Measurements from ENCODE around the gene MAP1LC3C.

The MAP1LC3C gene

GRCh38 chr1:242019018-242019417 is 20.1 kb upstream of the MAP1LC3C start:
- no peak for DNase-seq (ENCODE audit: extremely low read depth, low read depth)
- no peak for TF ChIP-seq CTCF (IDR thresholded peaks at IDR 0.05; ENCODE audit: low read depth, low read length, missing control alignments)
- no peak overlapping the region for H3K4me3 ChIP-seq (replicated peaks; ENCODE audit: low read depth, low read length)

GRCh38 chr1:242017580-242018233 is 18.8 kb upstream of the MAP1LC3C start:
- no peak overlapping the region for H3K4me3 ChIP-seq (replicated peaks; ENCODE audit: low read depth, low read length)
- DNase-seq (ENCODE audit: extremely low read depth, low read depth): peak; percentile 27
- TF ChIP-seq CTCF (IDR thresholded peaks at IDR 0.05; ENCODE audit: low read depth, low read length, missing control alignments): peak; percentile 71

- H3K4me3 ChIP-seq (replicated peaks; ENCODE audit: low read depth, low read length): no peak overlapping the region
- DNase-seq (ENCODE audit: extremely low read depth, low read depth): no peak
- TF ChIP-seq CTCF (IDR thresholded peaks at IDR 0.05; ENCODE audit: low read depth, low read length, missing control alignments): no peak
Measured at GRCh38 chr1:242016479-242016878, 17.6 kb upstream of the MAP1LC3C start.

GRCh38 chr1:242011894-242012660 is 13.2 kb upstream of the MAP1LC3C start:
- TF ChIP-seq CTCF (IDR thresholded peaks at IDR 0.05; ENCODE audit: low read depth, low read length, missing control alignments): no peak
- DNase-seq (ENCODE audit: extremely low read depth, low read depth): no peak
- H3K4me3 ChIP-seq (replicated peaks; ENCODE audit: low read depth, low read length): no peak overlapping the region

GRCh38 chr1:242008826-242009495 is 10.1 kb upstream of the MAP1LC3C start:
- no peak for TF ChIP-seq CTCF (IDR thresholded peaks at IDR 0.05; ENCODE audit: low read depth, low read length, missing control alignments)

GRCh38 chr1:242006976-242007375 is 8.1 kb upstream of the MAP1LC3C start:
- no peak overlapping the region for H3K4me3 ChIP-seq (replicated peaks; ENCODE audit: low read depth, low read length)
- no peak for TF ChIP-seq CTCF (IDR thresholded peaks at IDR 0.05; ENCODE audit: low read depth, low read length, missing control alignments)
- DNase-seq (ENCODE audit: extremely low read depth, low read depth): no peak

More at GRCh38 chr1:242008826-242009495, 10.1 kb upstream of the MAP1LC3C start:
- H3K4me3 ChIP-seq (replicated peaks; ENCODE audit: low read depth, low read length): no peak overlapping the region
- DNase-seq (ENCODE audit: extremely low read depth, low read depth): no peak
